ENCODE data around the gene POLR1A.

POLR1A gene

DNA sequence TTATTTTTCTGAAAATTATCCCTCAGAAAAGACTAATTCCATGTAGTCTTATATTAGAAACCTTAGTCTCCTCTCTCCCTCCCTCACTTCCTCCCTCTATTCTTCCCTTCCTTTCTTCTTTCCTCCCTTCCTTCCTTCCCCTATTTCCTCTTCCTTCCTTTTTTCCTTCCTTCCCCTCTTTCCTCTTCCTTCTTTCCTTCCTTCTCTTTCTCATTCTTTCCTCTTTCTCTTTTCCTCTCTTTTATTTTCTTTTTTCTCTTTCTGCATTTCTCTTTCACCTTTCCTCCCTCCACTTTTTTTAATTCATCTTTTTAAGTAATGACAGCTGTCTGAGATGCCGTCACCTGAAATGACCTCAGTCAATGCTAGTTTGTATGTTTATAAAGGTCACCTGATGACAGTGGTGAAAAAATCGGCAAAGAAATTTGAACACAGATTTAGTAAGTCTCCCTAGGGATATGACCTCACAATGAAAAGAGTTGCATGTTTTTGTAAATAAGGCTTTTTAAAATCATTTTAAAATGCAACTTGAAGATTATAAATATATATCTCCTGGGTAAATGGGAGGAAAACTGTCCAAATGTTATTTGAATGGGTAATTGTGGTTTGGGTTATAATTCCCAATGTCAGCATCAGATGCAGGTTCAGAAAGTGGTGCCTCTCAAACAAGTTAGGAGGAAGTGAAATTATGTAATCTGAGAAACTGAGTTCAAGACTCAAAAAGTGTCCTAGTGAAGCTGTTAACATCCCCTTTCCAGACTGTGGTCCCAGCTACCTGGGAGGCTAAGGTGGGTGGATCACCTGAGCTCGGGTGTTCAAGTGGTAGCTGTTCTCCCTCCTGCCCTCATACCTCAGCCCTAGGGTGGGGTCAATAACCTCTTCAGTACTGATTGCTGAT, 126.6 kb downstream of the POLR1A start:
- DNase-seq (ENCODE audit: low spot score): no peak

DNA sequence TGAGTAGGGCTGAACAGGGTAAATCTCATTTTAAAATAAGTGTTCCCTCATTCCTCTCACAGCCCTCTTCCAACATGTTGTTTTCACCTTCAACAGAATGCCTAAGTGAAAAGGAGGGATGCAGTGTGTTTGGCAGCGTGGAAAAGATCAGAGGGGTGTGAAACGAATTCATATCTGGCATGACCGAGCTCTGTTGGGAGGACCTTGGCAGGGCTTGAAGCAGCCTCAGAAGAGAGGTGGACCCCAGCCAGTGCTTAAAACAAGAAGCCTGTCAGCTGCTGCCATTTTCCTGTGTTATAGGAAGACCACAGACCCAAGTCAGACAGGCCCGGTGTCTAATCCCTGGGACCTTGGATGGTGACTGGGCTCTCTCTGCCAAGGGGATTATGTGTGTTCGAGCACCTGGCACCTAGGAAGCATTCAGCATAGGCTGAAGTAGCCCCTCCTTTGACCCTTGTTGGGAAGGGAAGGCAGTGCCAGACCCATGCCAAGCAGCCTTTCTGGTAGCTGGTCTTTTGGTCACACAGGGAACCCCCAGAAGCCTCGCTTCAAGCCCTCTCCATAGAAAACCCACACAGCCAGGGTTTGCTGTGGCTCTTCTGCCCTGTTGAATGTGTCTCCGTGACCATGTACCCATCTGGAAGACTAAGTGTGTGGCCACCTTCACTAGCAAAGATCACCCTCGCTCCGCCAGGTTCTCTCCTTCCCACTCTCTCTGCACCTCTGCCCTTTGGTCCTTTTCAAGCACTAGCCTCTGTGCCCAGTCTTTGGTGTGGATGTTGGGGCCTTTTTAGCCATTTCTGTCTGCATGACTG, 129.4 kb downstream of the POLR1A start:
- DNase-seq (ENCODE audit: low spot score): no peak

- no peak for DNase-seq (ENCODE audit: low spot score)
Measured at GRCh38 chr2:85975581-85975980, 130.1 kb downstream of the POLR1A start.

DNA sequence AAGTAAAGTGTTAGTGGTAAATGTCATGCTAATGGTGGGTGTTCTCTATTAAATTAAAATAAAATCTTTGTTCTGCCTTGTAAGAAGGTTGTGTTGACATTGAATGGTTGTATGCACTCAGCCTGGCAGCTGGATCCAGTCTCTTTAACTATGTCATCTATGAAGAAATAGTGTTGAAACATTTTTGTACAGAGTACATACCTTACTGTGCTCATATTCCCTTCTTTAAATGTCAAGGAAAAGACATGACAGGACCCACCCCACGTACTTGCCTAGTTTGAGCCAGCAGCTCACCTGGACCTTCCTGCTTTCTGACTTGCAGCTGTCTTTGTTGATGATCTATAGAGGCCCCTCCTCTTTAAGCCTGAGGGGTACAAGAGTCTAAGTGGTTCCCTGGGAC, 131.3 kb downstream of the POLR1A start:
- DNase-seq (ENCODE audit: low spot score): no peak

GRCh38 chr2:85972355-85972754, 133.3 kb downstream of the POLR1A start:
- no peak for DNase-seq (ENCODE audit: low spot score)

- no peak for DNase-seq (ENCODE audit: low spot score)
Measured at GRCh38 chr2:85971366-85971765, 134.3 kb downstream of the POLR1A start.

Measured in RKO (cell line).